ENCODE measurements around the gene PLXNC1.

PLXNC1 gene

DNA sequence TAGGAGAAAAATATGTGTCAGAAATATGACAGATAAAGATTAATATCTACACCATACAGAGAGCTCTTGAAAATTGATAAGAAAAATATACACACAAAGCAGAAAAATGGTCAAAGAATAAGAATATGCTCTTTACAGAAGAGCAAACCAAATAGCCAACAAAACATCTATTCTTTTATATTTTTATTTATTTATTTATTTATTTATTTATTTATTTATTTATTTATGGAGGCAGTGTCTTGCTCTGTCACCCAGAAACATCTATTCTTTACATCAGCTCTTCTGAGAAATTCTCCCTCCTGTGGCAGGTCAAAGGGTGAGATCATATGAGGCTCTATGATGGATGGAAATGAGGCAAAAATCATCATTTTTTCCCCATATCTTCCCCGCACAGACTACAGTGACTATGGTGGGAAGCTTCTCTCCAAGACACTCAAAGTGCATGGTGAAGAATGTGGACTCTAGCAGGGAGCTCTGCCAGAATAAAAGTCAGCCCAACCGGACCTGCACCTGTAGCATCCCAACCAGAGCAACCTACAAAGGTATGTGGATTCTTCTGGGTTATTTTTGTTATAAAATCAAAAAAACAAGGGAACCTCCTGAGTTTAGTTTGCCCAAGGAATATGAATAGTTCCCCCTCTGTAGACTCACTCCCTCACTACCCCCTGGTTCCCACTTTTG lies 71.4 kb downstream of the PLXNC1 start:
- TF ChIP-seq, protein P1, sequence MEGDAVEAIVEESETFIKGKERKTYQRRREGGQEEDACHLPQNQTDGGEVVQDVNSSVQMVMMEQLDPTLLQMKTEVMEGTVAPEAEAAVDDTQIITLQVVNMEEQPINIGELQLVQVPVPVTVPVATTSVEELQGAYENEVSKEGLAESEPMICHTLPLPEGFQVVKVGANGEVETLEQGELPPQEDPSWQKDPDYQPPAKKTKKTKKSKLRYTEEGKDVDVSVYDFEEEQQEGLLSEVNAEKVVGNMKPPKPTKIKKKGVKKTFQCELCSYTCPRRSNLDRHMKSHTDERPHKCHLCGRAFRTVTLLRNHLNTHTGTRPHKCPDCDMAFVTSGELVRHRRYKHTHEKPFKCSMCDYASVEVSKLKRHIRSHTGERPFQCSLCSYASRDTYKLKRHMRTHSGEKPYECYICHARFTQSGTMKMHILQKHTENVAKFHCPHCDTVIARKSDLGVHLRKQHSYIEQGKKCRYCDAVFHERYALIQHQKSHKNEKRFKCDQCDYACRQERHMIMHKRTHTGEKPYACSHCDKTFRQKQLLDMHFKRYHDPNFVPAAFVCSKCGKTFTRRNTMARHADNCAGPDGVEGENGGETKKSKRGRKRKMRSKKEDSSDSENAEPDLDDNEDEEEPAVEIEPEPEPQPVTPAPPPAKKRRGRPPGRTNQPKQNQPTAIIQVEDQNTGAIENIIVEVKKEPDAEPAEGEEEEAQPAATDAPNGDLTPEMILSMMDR (conservative IDR thresholded peaks at IDR 0.05; ENCODE audit: low read depth, low read length) = no peak
- H3K27ac ChIP-seq = no peak overlapping the region
- no peak overlapping the region for H3K4me3 ChIP-seq (IDR thresholded peaks at IDR 0.05; ENCODE audit: insufficient read depth, low read depth, low read length)
- no peaks in the 10 kb centered on the region for H4K20me1 ChIP-seq (ENCODE audit: insufficient read depth)
- H3K4me2 ChIP-seq = no peak overlapping the region
- H3K9ac ChIP-seq = no peak overlapping the region
- no peaks in the 10 kb centered on the region for H3K4me1 ChIP-seq (ENCODE audit: low read depth, poor library complexity, severe bottlenecking)
- no peaks in the 10 kb centered on the region for H3K27me3 ChIP-seq (ENCODE audit: insufficient read depth, low read depth)
- H3K79me2 ChIP-seq (ENCODE audit: insufficient read depth, low read depth) = no peaks in the 10 kb centered on the region
- H2AFZ ChIP-seq (ENCODE audit: low read depth) = no peak overlapping the region
- no peaks in the 10 kb centered on the region for H3K36me3 ChIP-seq (ENCODE audit: insufficient read depth)

DNA sequence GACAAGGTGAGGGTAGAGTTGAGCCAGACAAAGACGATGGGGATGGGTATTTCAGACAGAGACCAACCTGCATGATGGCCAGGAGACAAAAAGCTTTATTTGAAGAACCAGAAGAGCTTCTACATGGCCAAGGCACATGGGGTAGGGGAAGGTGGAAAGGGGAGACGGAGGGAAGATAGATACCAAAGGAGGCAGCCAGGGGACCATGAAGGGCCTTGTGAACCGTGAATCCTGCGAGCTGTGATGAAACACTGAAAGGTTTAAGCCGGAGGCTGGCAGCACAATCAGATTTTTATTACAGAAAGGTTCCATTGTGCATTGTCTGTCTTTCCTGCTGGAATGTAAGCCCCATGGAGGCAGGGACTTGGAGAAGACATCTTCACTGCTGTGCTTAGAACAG lies 72.4 kb downstream of the PLXNC1 start:
- no peaks in the 10 kb centered on the region for H3K36me3 ChIP-seq (ENCODE audit: insufficient read depth)
- no peaks in the 10 kb centered on the region for H3K4me1 ChIP-seq (ENCODE audit: low read depth, poor library complexity, severe bottlenecking)
- TF ChIP-seq, protein P1 (conservative IDR thresholded peaks at IDR 0.05; ENCODE audit: low read depth, low read length) = no peak
- H3K9ac ChIP-seq = no peak overlapping the region
- no peak overlapping the region for H3K4me3 ChIP-seq (IDR thresholded peaks at IDR 0.05; ENCODE audit: insufficient read depth, low read depth, low read length)
- no peaks in the 10 kb centered on the region for H3K27me3 ChIP-seq (ENCODE audit: insufficient read depth, low read depth)
- H2AFZ ChIP-seq (ENCODE audit: low read depth) = no peak overlapping the region
- H4K20me1 ChIP-seq (ENCODE audit: insufficient read depth) = no peaks in the 10 kb centered on the region
- H3K79me2 ChIP-seq (ENCODE audit: insufficient read depth, low read depth) = no peaks in the 10 kb centered on the region
- no peak overlapping the region for H3K4me2 ChIP-seq
- no peak overlapping the region for H3K27ac ChIP-seq

DNA sequence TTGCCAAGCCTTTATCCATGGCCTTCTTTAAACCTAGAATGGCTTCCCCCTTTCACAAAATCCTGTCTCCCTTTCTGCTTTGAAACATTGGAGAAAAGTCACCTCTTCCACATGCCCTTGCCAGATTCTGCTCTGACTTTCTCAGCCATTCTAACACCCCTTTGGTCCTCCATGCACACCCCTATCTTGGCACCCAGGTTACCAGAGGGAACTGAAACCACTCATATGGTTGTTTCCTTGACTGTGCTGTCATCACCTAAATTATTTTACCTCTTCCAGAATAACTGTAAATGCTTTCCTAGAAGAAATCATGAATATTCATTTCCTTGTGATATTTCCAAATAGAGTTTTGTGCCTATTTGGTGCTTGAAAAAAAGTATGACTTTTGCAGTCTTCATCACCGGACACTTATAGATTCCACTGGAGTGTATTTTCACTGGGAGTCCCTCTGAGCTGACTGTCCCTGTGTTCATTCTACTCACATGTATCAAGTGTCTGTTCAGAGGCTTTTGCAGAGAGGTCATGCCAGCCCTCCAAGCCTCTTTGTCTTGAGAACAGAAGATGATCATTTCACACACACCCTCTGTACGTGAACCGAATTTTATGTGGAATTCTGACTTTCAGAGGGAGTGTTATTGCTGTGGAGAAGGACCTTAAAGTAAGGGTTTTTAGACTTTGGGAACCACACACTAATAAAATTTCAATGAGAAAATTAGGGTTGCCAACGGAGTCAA lies 74.1 kb downstream of the PLXNC1 start:
- H3K36me3 ChIP-seq (ENCODE audit: insufficient read depth) = no peaks in the 10 kb centered on the region
- no peaks in the 10 kb centered on the region for H3K27me3 ChIP-seq (ENCODE audit: insufficient read depth, low read depth)
- no peak overlapping the region for H3K4me3 ChIP-seq (IDR thresholded peaks at IDR 0.05; ENCODE audit: insufficient read depth, low read depth, low read length)
- H4K20me1 ChIP-seq (ENCODE audit: insufficient read depth) = no peaks in the 10 kb centered on the region
- H3K4me2 ChIP-seq = no peak overlapping the region
- no peaks in the 10 kb centered on the region for H3K4me1 ChIP-seq (ENCODE audit: low read depth, poor library complexity, severe bottlenecking)
- no peak overlapping the region for H3K9ac ChIP-seq
- H3K79me2 ChIP-seq (ENCODE audit: insufficient read depth, low read depth) = no peaks in the 10 kb centered on the region
- no peak overlapping the region for H3K27ac ChIP-seq
- TF ChIP-seq, protein P1 (conservative IDR thresholded peaks at IDR 0.05; ENCODE audit: low read depth, low read length) = no peak
- no peak overlapping the region for H2AFZ ChIP-seq (ENCODE audit: low read depth)

DNA sequence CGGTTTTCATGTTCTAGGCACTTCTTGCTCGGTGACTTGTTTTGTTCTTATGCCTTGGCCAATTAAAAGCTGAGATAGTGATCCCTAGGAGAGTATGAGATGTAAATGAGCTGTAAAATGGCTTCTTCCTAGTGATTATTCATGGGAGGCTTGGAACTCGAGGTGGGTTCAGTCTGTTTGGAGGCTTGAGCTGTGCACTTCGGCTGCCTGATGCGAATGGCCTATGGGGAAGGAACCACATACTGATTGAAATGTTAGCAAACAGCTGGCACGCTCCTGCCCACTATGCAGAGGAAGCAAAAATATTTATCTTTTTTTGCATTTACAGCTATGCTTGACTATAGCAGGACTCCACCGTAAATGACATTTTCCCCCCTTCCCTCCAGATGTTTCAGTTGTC lies 75.5 kb downstream of the PLXNC1 start:
- H3K4me3 ChIP-seq (IDR thresholded peaks at IDR 0.05; ENCODE audit: insufficient read depth, low read depth, low read length) = no peak overlapping the region

More for the DNA sequence above, 75.5 kb downstream of the PLXNC1 start:
- Histone ChIP-seq H3K27me3 (ENCODE audit: insufficient read depth, low read depth) (no peaks in the 10 kb centered on the region), H3K27ac (no peak overlapping the region), H3K79me2 (ENCODE audit: insufficient read depth, low read depth) (no peaks in the 10 kb centered on the region), H3K4me2 (no peak overlapping the region), H3K9ac (no peak overlapping the region), H2AFZ (ENCODE audit: low read depth) (no peak overlapping the region), H3K36me3 (ENCODE audit: insufficient read depth) (no peaks in the 10 kb centered on the region), H4K20me1 (ENCODE audit: insufficient read depth) (no peaks in the 10 kb centered on the region), H3K4me1 (ENCODE audit: low read depth, poor library complexity, severe bottlenecking) (no peaks in the 10 kb centered on the region)
- TF ChIP-seq, protein P1 (conservative IDR thresholded peaks at IDR 0.05; ENCODE audit: low read depth, low read length) = no peak
